GM23338 (cell line): ENCODE data around the gene DOCK1.

Source experiments
- CREB1 ChIP-seq: fragments of 250-450 bp; sonication (Bioruptor Pico); IDR thresholded peaks from 2 replicates; pipeline ENCODE4 v1.5.0; 2020; ENCODE audit warnings: low read depth, mild to moderate bottlenecking, moderate library complexity
- EZH2 ChIP-seq: fragments of 200-600 bp; sonication (generic); IDR thresholded peaks from one replicate; pipeline ENCODE4 v1.8.0; 2017; ENCODE audit warnings: antibody characterized with exemption, mild to moderate bottlenecking, low read depth; ENCODE audit not compliant: unreplicated experiment
- EZH2phosphoT487 ChIP-seq: fragments of 200-600 bp; sonication (generic); IDR thresholded peaks from one replicate; pipeline ENCODE4 v1.8.1; 2018; ENCODE audit warnings: antibody characterized with exemption; ENCODE audit not compliant: unreplicated experiment
- JUNB ChIP-seq: IDR thresholded peaks from one replicate; pipeline ENCODE4 v1.6.1; 2016; ENCODE audit warnings: antibody characterized with exemption; ENCODE audit not compliant: unreplicated experiment
- NANOG ChIP-seq: IDR thresholded peaks from 2 replicates; pipeline ENCODE4 v1.6.1; 2016; ENCODE audit warnings: antibody characterized with exemption, borderline replicate concordance
- POLR2AphosphoS5 ChIP-seq: IDR thresholded peaks from 2 replicates; pipeline ENCODE4 v1.6.1; 2016; ENCODE audit warnings: antibody characterized with exemption, low read depth
- STAT1 ChIP-seq: IDR thresholded peaks from one replicate; pipeline ENCODE4 v1.6.1; 2016; ENCODE audit warnings: antibody characterized with exemption; ENCODE audit not compliant: unreplicated experiment
- ZNF114 ChIP-seq: fragments of 250-450 bp; sonication (Bioruptor Pico); IDR thresholded peaks from 2 replicates; pipeline ENCODE4 v1.5.0; 2020; ENCODE audit warnings: mild to moderate bottlenecking, moderate library complexity
- TF ChIP-seq, protein P1 (sequence below): IDR thresholded peaks from one replicate; pipeline ENCODE4 v1.6.1; 2018; ENCODE audit warnings: antibody characterized with exemption; ENCODE audit not compliant: unreplicated experiment
- TF ChIP-seq, protein P2 (sequence below), 2 experiments: fragments of 200-600 bp in 1 of 2; sonication (generic) in 1 of 2; conservative IDR thresholded peaks; 2 replicates each; pipeline versions ENCODE4 v1.5.1 to v1.6.1; 2016 to 2017; ENCODE audit warnings: antibody characterized with exemption in 2 of 2, low read depth in 2 of 2, mild to moderate bottlenecking in 2 of 2, moderate library complexity in 1 of 2
- TF ChIP-seq, protein P3 (sequence below): IDR thresholded peaks from 2 replicates; pipeline ENCODE4 v1.6.1; 2016; ENCODE audit warnings: antibody characterized with exemption

DNA sequence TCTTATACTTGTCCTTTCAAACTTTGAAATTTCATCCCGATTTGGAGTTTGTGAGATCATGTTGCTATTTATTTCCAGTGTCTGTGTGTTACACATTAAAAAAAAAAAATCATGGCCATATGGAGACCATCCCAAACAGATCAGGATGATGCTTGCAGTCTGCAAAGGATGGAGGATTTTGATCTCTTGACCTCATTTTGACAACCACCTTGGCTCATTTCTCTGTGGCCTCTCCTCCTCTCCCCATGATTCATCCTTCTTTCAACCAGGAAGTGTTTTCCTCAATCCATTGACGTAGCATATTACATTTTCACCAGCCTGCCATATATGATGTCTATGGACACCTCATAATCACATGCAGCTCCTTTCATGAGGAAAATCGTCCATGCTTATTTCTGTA is 360.1 kb downstream of the DOCK1 start:
- TF ChIP-seq, protein P1, sequence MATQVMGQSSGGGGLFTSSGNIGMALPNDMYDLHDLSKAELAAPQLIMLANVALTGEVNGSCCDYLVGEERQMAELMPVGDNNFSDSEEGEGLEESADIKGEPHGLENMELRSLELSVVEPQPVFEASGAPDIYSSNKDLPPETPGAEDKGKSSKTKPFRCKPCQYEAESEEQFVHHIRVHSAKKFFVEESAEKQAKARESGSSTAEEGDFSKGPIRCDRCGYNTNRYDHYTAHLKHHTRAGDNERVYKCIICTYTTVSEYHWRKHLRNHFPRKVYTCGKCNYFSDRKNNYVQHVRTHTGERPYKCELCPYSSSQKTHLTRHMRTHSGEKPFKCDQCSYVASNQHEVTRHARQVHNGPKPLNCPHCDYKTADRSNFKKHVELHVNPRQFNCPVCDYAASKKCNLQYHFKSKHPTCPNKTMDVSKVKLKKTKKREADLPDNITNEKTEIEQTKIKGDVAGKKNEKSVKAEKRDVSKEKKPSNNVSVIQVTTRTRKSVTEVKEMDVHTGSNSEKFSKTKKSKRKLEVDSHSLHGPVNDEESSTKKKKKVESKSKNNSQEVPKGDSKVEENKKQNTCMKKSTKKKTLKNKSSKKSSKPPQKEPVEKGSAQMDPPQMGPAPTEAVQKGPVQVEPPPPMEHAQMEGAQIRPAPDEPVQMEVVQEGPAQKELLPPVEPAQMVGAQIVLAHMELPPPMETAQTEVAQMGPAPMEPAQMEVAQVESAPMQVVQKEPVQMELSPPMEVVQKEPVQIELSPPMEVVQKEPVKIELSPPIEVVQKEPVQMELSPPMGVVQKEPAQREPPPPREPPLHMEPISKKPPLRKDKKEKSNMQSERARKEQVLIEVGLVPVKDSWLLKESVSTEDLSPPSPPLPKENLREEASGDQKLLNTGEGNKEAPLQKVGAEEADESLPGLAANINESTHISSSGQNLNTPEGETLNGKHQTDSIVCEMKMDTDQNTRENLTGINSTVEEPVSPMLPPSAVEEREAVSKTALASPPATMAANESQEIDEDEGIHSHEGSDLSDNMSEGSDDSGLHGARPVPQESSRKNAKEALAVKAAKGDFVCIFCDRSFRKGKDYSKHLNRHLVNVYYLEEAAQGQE = no peak
- no peak for TF ChIP-seq STAT1
- TF ChIP-seq, protein P2, sequence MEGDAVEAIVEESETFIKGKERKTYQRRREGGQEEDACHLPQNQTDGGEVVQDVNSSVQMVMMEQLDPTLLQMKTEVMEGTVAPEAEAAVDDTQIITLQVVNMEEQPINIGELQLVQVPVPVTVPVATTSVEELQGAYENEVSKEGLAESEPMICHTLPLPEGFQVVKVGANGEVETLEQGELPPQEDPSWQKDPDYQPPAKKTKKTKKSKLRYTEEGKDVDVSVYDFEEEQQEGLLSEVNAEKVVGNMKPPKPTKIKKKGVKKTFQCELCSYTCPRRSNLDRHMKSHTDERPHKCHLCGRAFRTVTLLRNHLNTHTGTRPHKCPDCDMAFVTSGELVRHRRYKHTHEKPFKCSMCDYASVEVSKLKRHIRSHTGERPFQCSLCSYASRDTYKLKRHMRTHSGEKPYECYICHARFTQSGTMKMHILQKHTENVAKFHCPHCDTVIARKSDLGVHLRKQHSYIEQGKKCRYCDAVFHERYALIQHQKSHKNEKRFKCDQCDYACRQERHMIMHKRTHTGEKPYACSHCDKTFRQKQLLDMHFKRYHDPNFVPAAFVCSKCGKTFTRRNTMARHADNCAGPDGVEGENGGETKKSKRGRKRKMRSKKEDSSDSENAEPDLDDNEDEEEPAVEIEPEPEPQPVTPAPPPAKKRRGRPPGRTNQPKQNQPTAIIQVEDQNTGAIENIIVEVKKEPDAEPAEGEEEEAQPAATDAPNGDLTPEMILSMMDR (conservative IDR thresholded peaks at IDR 0.05; ENCODE audit: low read depth in 2 of 2) = no peak
- TF ChIP-seq EZH2 = no peak
- TF ChIP-seq POLR2AphosphoS5 = no peak
- TF ChIP-seq NANOG = no peak
- no peak for TF ChIP-seq CREB1 (CRISPR knock-in tag)
- no peak for TF ChIP-seq EZH2phosphoT487
- no peak for TF ChIP-seq JUNB
- TF ChIP-seq, protein P3, sequence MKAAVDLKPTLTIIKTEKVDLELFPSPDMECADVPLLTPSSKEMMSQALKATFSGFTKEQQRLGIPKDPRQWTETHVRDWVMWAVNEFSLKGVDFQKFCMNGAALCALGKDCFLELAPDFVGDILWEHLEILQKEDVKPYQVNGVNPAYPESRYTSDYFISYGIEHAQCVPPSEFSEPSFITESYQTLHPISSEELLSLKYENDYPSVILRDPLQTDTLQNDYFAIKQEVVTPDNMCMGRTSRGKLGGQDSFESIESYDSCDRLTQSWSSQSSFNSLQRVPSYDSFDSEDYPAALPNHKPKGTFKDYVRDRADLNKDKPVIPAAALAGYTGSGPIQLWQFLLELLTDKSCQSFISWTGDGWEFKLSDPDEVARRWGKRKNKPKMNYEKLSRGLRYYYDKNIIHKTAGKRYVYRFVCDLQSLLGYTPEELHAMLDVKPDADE = no peak
- TF ChIP-seq ZNF114 (CRISPR knock-in tag) = no peak
